CD14-positive monocyte (primary cell): ENCODE data around the gene CINP. TPM values are rescaled to one million over a fixed set of nuclear protein-coding genes. Genes with fewer than 3 reads are reported as not detected.
A peak's percentile ranks its signal among the peaks of the same experiment; 100 is the strongest.

Experiments used
- DNase-seq, 3 donors: peaks; one replicate each; pipeline ENCODE4 v3.0.0-alpha.2; 2011 to 2022
- H2AFZ ChIP-seq: 2 replicates; pipeline ENCODE4 v1.6.0; 2012; ENCODE audit warnings: mild to moderate bottlenecking, low read depth, low read length, inconsistent platforms; ENCODE audit not compliant: insufficient read depth, poor library complexity, severe bottlenecking
- H3K27ac ChIP-seq, 2 donors: 1 replicate in 1 of 2; 2 replicates in 1 of 2; pipeline ENCODE4 v1.5.1; 2012 to 2013; ENCODE audit warnings: low read length in 2 of 2, control low read depth in 1 of 2, inconsistent platforms in 1 of 2, low read depth in 1 of 2, mild to moderate bottlenecking in 1 of 2
- H3K27me3 ChIP-seq, 2 donors: one replicate each; pipeline versions ENCODE4 v1.6.0 to v1.6.1; 2011 to 2013; ENCODE audit warnings: low read length in 2 of 2; ENCODE audit not compliant: control insufficient read depth in 2 of 2, insufficient read depth in 2 of 2
- H3K36me3 ChIP-seq, 2 donors: replicated peaks in 1 of 2; 1 replicate in 1 of 2; 2 replicates in 1 of 2; pipeline versions ENCODE4 v1.5.1 to v1.6.1; 2012 to 2013; ENCODE audit warnings: low read length in 2 of 2, control low read depth in 1 of 2, inconsistent platforms in 1 of 2, mild to moderate bottlenecking in 1 of 2; ENCODE audit not compliant: insufficient read depth in 2 of 2, control insufficient read depth in 1 of 2
- H3K4me1 ChIP-seq, 2 donors: 1 replicate in 1 of 2; 2 replicates in 1 of 2; pipeline versions ENCODE4 v1.5.1 to v1.6.1; 2012 to 2013; ENCODE audit warnings: low read length in 2 of 2, control low read depth in 1 of 2, inconsistent platforms in 1 of 2, mild to moderate bottlenecking in 1 of 2, moderate library complexity in 1 of 2; ENCODE audit not compliant: insufficient read depth in 2 of 2, control insufficient read depth in 1 of 2
- H3K4me2 ChIP-seq: replicated peaks from 2 replicates; pipeline ENCODE3; 2012; ENCODE audit warnings: low read length, moderate library complexity, mild to moderate bottlenecking; ENCODE audit not compliant: poor library complexity, severe bottlenecking; ENCODE audit errors: extremely low read depth
- H3K4me3 ChIP-seq, 3 experiments: fragments of 200-600 bp in 1 of 3; sonication (generic) in 1 of 3; replicated peaks in 1 of 3; 1 replicate in 2 of 3; 2 replicates in 1 of 3; pipeline ENCODE4 v1.5.1; 2011 to 2013; ENCODE audit warnings: low read length in 3 of 3, mild to moderate bottlenecking in 3 of 3, control low read depth in 2 of 3, low read depth in 2 of 3, inconsistent platforms in 1 of 3, moderate library complexity in 1 of 3
- H3K79me2 ChIP-seq: 2 replicates; pipeline ENCODE4 v1.6.0; 2012; ENCODE audit warnings: mild to moderate bottlenecking, control low read depth, inconsistent platforms, low read length, moderate library complexity; ENCODE audit not compliant: insufficient read depth
- H3K9ac ChIP-seq: 2 replicates; pipeline ENCODE4 v1.6.0; 2017; ENCODE audit warnings: low read length, mild to moderate bottlenecking; ENCODE audit not compliant: insufficient read depth, poor library complexity, severe bottlenecking
- H3K9me3 ChIP-seq, 2 donors: replicated peaks in 1 of 2; 1 replicate in 1 of 2; 2 replicates in 1 of 2; pipeline versions ENCODE4 v1.5.1 to v1.6.1; 2012 to 2013; ENCODE audit warnings: low read length in 2 of 2, control low read depth in 1 of 2; ENCODE audit not compliant: control insufficient read depth in 1 of 2, insufficient read depth in 1 of 2
- H4K20me1 ChIP-seq: 2 replicates; pipeline ENCODE4 v1.6.0; 2012; ENCODE audit warnings: mild to moderate bottlenecking, low read length, control low read depth, moderate library complexity; ENCODE audit not compliant: insufficient read depth
- H3K27ac Mint-ChIP-seq, 7 donors: one replicate each; pipeline ENCODE4 v1.8.0; 2020; ENCODE audit warnings: mild to moderate bottlenecking in 7 of 7, mixed read lengths in 7 of 7, moderate library complexity in 6 of 7, inconsistent platforms in 2 of 7
- H3K27me3 Mint-ChIP-seq, 3 donors: one replicate each; pipeline ENCODE4 v1.8.0; 2021 to 2022; ENCODE audit warnings: low read depth in 3 of 3, mild to moderate bottlenecking in 3 of 3, mixed read lengths in 3 of 3, moderate library complexity in 3 of 3, inconsistent platforms in 1 of 3
- H3K36me3 Mint-ChIP-seq, 2 donors: one replicate each; pipeline ENCODE4 v1.8.0; 2020; ENCODE audit warnings: mixed read lengths in 2 of 2, inconsistent platforms in 1 of 2, mild to moderate bottlenecking in 1 of 2
- H3K4me1 Mint-ChIP-seq: one replicate; pipeline ENCODE4 v1.8.0; 2020; ENCODE audit warnings: mild to moderate bottlenecking, mixed read lengths
- H3K4me3 Mint-ChIP-seq, 2 donors: one replicate each; pipeline ENCODE4 v1.8.0; 2020; ENCODE audit warnings: mild to moderate bottlenecking in 2 of 2, mixed read lengths in 2 of 2, moderate library complexity in 1 of 2
- H3K9me3 Mint-ChIP-seq, 7 donors: one replicate each; pipeline ENCODE4 v1.8.0; 2020 to 2022; ENCODE audit warnings: mixed read lengths in 7 of 7, mild to moderate bottlenecking in 6 of 7, moderate library complexity in 6 of 7, inconsistent platforms in 2 of 7
- WGBS: methylation state at CpG from one replicate; pipeline ENCODE4 v1.1.5; 2013; ENCODE audit warnings: missing lambda C conversion rate; ENCODE audit not compliant: insufficient coverage; 5-methylcytosine and 5-hydroxymethylcytosine counted together
- intact Hi-C, 2 donors: fragments of 100-400 bp; cut with micrococcal nuclease; formaldehyde crosslinking; loops; one replicate each; pipeline versions ENCODE4 v1.15.0 to v1.15.1; 2023
- polyA plus RNA-seq, 3 donors: library from polyadenylated mRNA; depleted of rRNA in 1 of 3; unstranded in 2 of 3; stranded (reverse) in 1 of 3; fragments of 300-500 nt in 2 of 3; fragments of >200 nt in 1 of 3; fragmentation: Illumina TruSeq in 2 of 3; gene quantifications; 1 replicate in 2 of 3; 2 replicates in 1 of 3; pipeline ENCODE4 v1.2.3, GENCODE V29; 2012 to 2021
- TF ChIP-seq, protein P1 (sequence below): fragments of 200-600 bp; IDR thresholded peaks from one replicate; pipeline ENCODE4 v1.8.0; 2022; ENCODE audit warnings: antibody characterized with exemption, mild to moderate bottlenecking

The CINP gene
- polyA plus RNA-seq, 3 donors: 28.9 to 58.5 (median 57.1) TPM

DNA sequence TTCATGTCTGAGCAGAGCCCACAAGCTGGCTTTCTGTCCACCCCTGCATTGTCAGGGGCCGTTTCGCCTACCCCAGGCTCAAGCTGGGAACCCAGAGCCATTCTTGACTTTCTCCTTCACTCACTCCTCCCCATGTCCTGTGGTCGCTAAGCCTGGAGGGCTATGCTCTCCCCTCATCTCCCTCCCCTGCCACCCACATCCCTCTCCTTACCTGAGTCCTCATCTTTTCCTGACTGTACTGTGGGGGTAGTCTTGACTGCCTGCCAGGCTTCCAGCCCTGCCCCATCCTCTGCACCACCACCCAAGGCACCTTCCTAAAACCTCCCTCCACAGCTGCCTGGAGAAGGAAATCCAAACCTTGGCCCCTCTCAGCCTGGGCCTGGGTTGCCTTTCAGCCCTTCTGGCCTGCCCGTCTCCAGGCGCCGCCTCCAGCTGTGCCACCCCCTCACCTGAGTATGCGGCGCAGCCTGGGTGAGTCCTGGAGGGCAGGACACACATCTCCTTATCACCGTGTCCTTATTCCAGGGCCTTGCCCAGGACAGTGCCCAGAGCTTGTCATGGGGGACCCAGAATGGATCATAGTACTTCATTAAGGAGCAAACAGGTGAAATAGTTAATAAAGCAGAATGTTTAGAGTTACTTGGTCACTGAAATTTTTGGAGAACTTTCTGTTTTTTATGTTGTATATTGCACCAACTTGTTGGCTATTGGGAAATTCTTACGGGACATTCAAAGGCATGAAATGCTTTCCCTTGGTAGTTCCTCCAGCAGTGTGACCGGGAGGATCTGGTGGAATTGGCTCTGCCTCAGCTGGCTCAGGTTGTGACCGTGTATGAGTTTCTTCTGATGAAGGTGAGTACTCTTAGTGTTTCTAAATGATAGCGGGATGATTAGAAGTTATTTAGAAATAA is 28.6 kb downstream of the CINP start:
- Histone ChIP-seq H4K20me1 (no peaks in the 10 kb centered on the region), H3K9ac (no peak overlapping the region), H3K79me2 (no peaks in the 10 kb centered on the region), H3K4me1 (no peaks in the 10 kb centered on the region), H3K9me3 (no peaks in the 10 kb centered on the region), H3K36me3 (peaks cover 9 to 40% of the 10 kb centered on the region in 2 donors), H3K4me2 (no peak overlapping the region), H3K27me3 (no peaks in the 10 kb centered on the region), H3K4me3 (no peak overlapping the region), H2AFZ (no peak overlapping the region), H3K27ac (peak overlapping the region in 1 of 2 donors; percentile 41)
- Mint-ChIP-seq H3K4me1 (peaks cover 12% of the 10 kb centered on the region), H3K27ac (peak overlapping the region in 5 of 7 donors; percentile 3 to 80 (median 38)), H3K9me3 (peaks cover 0 to 3% (median 0%) of the 10 kb centered on the region in 7 donors), H3K27me3 (peaks cover 0 to 2% (median 1%) of the 10 kb centered on the region in 3 donors), H3K4me3 (no peak overlapping the region), H3K36me3 (peaks cover 46 to 65% of the 10 kb centered on the region in 2 donors)
- 83% methylated on average over 3 of the region's 13 CpGs for WGBS
- DNase-seq: no peak
- intact Hi-C loops: no loop called here
- TF ChIP-seq, protein P1, sequence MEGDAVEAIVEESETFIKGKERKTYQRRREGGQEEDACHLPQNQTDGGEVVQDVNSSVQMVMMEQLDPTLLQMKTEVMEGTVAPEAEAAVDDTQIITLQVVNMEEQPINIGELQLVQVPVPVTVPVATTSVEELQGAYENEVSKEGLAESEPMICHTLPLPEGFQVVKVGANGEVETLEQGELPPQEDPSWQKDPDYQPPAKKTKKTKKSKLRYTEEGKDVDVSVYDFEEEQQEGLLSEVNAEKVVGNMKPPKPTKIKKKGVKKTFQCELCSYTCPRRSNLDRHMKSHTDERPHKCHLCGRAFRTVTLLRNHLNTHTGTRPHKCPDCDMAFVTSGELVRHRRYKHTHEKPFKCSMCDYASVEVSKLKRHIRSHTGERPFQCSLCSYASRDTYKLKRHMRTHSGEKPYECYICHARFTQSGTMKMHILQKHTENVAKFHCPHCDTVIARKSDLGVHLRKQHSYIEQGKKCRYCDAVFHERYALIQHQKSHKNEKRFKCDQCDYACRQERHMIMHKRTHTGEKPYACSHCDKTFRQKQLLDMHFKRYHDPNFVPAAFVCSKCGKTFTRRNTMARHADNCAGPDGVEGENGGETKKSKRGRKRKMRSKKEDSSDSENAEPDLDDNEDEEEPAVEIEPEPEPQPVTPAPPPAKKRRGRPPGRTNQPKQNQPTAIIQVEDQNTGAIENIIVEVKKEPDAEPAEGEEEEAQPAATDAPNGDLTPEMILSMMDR: no peak

DNA sequence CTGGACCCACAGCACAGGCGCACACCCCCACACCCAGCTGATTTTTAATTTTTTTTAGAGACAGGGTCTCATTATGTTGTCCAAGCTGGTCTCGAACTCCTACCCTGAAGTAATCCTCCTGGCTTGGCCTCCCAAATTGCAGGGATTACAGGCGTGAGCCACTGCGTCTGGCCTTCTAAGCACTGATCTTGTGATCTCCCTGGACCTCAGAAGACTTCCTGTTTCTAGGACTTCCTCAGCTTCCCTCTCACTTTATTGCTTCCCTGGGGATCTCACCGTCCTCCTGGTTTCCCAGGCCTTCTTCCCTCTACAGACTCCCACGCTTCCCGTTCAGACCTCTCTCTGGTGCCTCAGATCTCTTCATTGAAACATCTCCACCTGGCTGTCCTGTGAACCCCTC is 29.3 kb downstream of the CINP start:
- H3K4me3 ChIP-seq: no peak overlapping the region
- 83% methylated on average over 7 of the region's 7 CpGs for WGBS
- intact Hi-C loops: no loop called here
- H3K79me2 ChIP-seq: no peaks in the 10 kb centered on the region
- Mint-ChIP-seq H3K4me1 (peaks cover 12% of the 10 kb centered on the region), H3K9me3 (peaks cover 0 to 3% (median 0%) of the 10 kb centered on the region in 7 donors), H3K27me3 (peaks cover 0 to 2% (median 1%) of the 10 kb centered on the region in 3 donors), H3K36me3 (peaks cover 40 to 59% of the 10 kb centered on the region in 2 donors), H3K4me3 (no peak overlapping the region), H3K27ac (peak overlapping the region in 5 of 7 donors; percentile 3 to 80 (median 19))
- H3K9me3 ChIP-seq: no peaks in the 10 kb centered on the region
- H3K27me3 ChIP-seq: no peaks in the 10 kb centered on the region
- H3K27ac ChIP-seq: peak overlapping the region in 1 of 2 donors; percentile 41
- H3K9ac ChIP-seq: no peak overlapping the region
- TF ChIP-seq, protein P1: no peak
- peaks cover 4 to 34% of the 10 kb centered on the region in 2 donors for H3K36me3 ChIP-seq
- no peak overlapping the region for H3K4me2 ChIP-seq
- no peak for DNase-seq
- no peak overlapping the region for H2AFZ ChIP-seq
- H3K4me1 ChIP-seq: no peaks in the 10 kb centered on the region
- H4K20me1 ChIP-seq: no peaks in the 10 kb centered on the region
